SK-N-SH treated with all-trans-retinoic acid at 6 μM for 48 hours (cell line): Measurements from ENCODE around the gene IL6.

Source experiments
- ATAC-seq: fragments of 200-7000 bp; cut with Tn5 transposase; 3 replicates; pipeline ENCODE4 v1.9.1; 2020; ENCODE audit warnings: mild to moderate bottlenecking, moderate library complexity
- ARNTL ChIP-seq: fragments of 450-650 bp; formaldehyde crosslinking; IDR thresholded peaks from 2 replicates; pipeline ENCODE4 v1.5.0; 2020; ENCODE audit warnings: low read depth, mild to moderate bottlenecking, moderate library complexity, borderline replicate concordance
- BACH2 ChIP-seq: fragments of 250-450 bp; sonication (Bioruptor Pico); IDR thresholded peaks from 2 replicates; pipeline ENCODE4 v1.9.0; 2021; ENCODE audit warnings: mild to moderate bottlenecking, borderline replicate concordance
- CSDC2 ChIP-seq: fragments of 250-450 bp; sonication (Bioruptor Pico); IDR thresholded peaks from 2 replicates; pipeline ENCODE4 v1.5.0; 2020; ENCODE audit warnings: mild to moderate bottlenecking, moderate library complexity
- ESRRG ChIP-seq: fragments of 250-450 bp; sonication (Bioruptor Pico); IDR thresholded peaks from 2 replicates; pipeline ENCODE4 v1.6.1; 2021; ENCODE audit warnings: mild to moderate bottlenecking
- ISL1 ChIP-seq: fragments of 250-450 bp; sonication (Bioruptor Pico); IDR thresholded peaks from 2 replicates; pipeline ENCODE4 v2.1.2; 2022; ENCODE audit warnings: mild to moderate bottlenecking, moderate library complexity
- OSR1 ChIP-seq: fragments of 250-450 bp; sonication (Bioruptor Pico); IDR thresholded peaks from 2 replicates; pipeline ENCODE4 v1.8.0; 2022; ENCODE audit warnings: moderate library complexity, mild to moderate bottlenecking, inconsistent platforms
- PATZ1 ChIP-seq: fragments of 250-450 bp; sonication (Bioruptor Pico); IDR thresholded peaks from 2 replicates; pipeline ENCODE4 v1.8.0; 2020; ENCODE audit warnings: mild to moderate bottlenecking, moderate library complexity, borderline replicate concordance
- POU6F1 ChIP-seq: fragments of 250-450 bp; sonication (Bioruptor Pico); IDR thresholded peaks from 2 replicates; pipeline ENCODE4 v1.8.0; 2021; ENCODE audit warnings: low read depth, mild to moderate bottlenecking, moderate library complexity, borderline replicate concordance
- RARB ChIP-seq: fragments of 250-450 bp; sonication (Bioruptor Pico); IDR thresholded peaks from 2 replicates; pipeline ENCODE4 v1.8.0; 2021; ENCODE audit warnings: mild to moderate bottlenecking, moderate library complexity
- SNAI2 ChIP-seq: fragments of 250-450 bp; sonication (Bioruptor Pico); IDR thresholded peaks from 2 replicates; pipeline ENCODE4 v1.5.0; 2020; ENCODE audit warnings: mild to moderate bottlenecking, moderate library complexity
- TCF4 ChIP-seq: fragments of 250-450 bp; sonication (Bioruptor Pico); IDR thresholded peaks from 2 replicates; pipeline ENCODE4 v1.8.0; 2021; ENCODE audit warnings: mild to moderate bottlenecking, moderate library complexity, borderline replicate concordance
- TOX ChIP-seq: fragments of 250-450 bp; sonication (Bioruptor Pico); IDR thresholded peaks from 2 replicates; pipeline ENCODE4 v1.8.0; 2021; ENCODE audit warnings: mild to moderate bottlenecking, moderate library complexity, borderline replicate concordance
- ZC3H10 ChIP-seq: fragments of 250-450 bp; sonication (Bioruptor Pico); IDR thresholded peaks from 2 replicates; pipeline ENCODE4 v1.5.1; 2021; ENCODE audit warnings: mild to moderate bottlenecking, moderate library complexity
- ZFP3 ChIP-seq: fragments of 250-450 bp; sonication (Bioruptor Pico); IDR thresholded peaks from 2 replicates; pipeline ENCODE4 v1.5.0; 2020; ENCODE audit warnings: mild to moderate bottlenecking, moderate library complexity
- ZNF8 ChIP-seq: fragments of 450-650 bp; formaldehyde crosslinking; IDR thresholded peaks from 2 replicates; pipeline ENCODE4 v1.5.0; 2020; ENCODE audit warnings: mild to moderate bottlenecking, moderate library complexity
- TF ChIP-seq, protein P1 (sequence below): fragments of 250-450 bp; sonication (Bioruptor Pico); IDR thresholded peaks from 2 replicates; pipeline ENCODE4 v1.5.1; 2020; ENCODE audit warnings: low read depth, mild to moderate bottlenecking, moderate library complexity
- TF ChIP-seq, protein P2 (sequence below): fragments of 250-450 bp; sonication (Bioruptor Pico); IDR thresholded peaks from 2 replicates; pipeline ENCODE4 v1.5.0; 2020; ENCODE audit warnings: mild to moderate bottlenecking, moderate library complexity

IL6 gene

DNA sequence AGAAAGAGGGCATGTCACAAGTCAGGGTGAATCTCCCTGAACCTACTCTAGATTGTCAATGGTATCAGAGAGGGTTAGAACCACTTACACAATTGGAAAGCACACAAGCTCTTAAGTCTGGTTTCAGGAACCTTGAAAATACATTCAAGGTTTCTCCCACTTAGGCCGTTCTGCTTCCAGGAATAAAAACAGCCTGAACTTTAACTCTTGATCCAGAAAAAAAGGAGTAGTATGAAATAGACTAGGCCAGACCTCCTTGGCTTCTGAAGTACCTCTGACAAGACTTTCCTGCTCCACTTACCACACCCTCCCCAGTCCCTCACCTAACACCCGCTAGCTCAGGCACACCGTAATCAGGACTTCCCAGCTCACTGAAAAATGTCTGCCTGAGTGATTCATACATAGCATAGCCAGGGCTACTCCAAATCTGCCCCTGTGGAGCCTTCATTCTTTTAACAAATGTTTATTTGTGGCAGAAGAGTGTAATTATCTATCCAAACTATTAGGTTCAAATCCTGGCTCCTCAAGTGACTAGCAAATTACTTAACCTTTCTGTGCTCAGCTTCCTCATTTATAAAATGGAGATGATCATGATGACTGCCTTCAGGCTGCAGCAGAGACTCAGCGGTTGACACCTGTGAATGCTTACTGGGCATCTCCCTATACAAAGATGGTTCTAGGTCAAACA, 30.3 kb upstream of the IL6 start:
- no peak for TF ChIP-seq OSR1
- ATAC-seq: peak; percentile 73

- TF ChIP-seq TCF4 (CRISPR knock-in tag): no peak
- no peak for TF ChIP-seq BACH2 (CRISPR knock-in tag)
- TF ChIP-seq SNAI2 (CRISPR knock-in tag): no peak
- no peak for TF ChIP-seq TOX (CRISPR knock-in tag)
- TF ChIP-seq POU6F1 (CRISPR knock-in tag): no peak
- TF ChIP-seq, protein P1, sequence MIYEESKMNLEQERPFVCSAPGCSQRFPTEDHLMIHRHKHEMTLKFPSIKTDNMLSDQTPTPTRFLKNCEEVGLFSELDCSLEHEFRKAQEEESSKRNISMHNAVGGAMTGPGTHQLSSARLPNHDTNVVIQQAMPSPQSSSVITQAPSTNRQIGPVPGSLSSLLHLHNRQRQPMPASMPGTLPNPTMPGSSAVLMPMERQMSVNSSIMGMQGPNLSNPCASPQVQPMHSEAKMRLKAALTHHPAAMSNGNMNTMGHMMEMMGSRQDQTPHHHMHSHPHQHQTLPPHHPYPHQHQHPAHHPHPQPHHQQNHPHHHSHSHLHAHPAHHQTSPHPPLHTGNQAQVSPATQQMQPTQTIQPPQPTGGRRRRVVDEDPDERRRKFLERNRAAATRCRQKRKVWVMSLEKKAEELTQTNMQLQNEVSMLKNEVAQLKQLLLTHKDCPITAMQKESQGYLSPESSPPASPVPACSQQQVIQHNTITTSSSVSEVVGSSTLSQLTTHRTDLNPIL: no peak
- TF ChIP-seq ESRRG (CRISPR knock-in tag): no peak
- ATAC-seq: no peak
These were observed 29.6 kb upstream of the IL6 start for GRCh38 chr7:22697322-22697859.

DNA sequence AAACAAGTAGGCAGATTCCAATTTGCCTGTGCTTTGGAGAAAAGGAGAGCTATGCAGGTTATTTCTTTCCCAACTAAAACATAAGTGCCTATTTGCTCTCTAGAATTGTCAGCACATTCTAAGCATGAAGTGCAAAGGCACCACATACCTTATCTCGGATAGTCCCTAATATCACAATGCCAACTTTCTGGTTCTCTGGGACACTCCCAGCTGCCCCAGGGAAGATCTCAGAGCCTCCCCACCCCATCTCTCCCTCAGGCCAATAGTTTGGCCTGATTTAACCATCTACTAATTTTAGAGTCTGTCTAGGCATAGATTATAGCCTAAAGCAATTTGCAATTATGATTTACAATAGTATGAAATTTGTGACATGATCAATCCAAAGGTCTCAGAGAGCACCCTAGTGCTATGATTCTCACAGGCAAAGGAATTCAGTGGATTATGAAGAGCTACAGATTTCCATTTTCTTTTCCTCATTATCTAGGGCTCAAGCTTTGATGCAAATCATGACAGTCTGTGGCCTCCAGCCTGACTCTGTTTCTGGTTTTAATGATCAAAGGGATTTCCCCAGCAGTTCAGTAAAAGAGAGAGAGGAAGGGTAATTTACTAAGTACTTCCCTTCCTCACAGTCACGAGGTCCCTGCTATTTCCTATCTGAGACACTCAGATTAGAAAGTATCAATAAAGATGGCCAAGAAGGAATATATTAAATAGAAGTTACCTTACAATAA, 29.0 kb upstream of the IL6 start:
- TF ChIP-seq PATZ1 (CRISPR knock-in tag): no peak
- no peak for TF ChIP-seq OSR1
- TF ChIP-seq ZFP3: no peak
- ATAC-seq: no peak

- no peak for ATAC-seq
- TF ChIP-seq ZNF8 (no peak), ZC3H10 (CRISPR knock-in tag) (no peak), TOX (CRISPR knock-in tag) (no peak), CSDC2 (no peak), SNAI2 (CRISPR knock-in tag) (no peak)
- TF ChIP-seq, all 23 proteins: peak for 0
These were observed 28.2 kb upstream of the IL6 start for GRCh38 chr7:22698767-22699166.

- peak; percentile 53 for ATAC-seq
- TF ChIP-seq ARNTL: no peak
- TF ChIP-seq RARB (CRISPR knock-in tag): no peak
- TF ChIP-seq, protein P1: no peak
- no peak for TF ChIP-seq PATZ1 (CRISPR knock-in tag)
- no peak for TF ChIP-seq SNAI2 (CRISPR knock-in tag)
- TF ChIP-seq, protein P2, sequence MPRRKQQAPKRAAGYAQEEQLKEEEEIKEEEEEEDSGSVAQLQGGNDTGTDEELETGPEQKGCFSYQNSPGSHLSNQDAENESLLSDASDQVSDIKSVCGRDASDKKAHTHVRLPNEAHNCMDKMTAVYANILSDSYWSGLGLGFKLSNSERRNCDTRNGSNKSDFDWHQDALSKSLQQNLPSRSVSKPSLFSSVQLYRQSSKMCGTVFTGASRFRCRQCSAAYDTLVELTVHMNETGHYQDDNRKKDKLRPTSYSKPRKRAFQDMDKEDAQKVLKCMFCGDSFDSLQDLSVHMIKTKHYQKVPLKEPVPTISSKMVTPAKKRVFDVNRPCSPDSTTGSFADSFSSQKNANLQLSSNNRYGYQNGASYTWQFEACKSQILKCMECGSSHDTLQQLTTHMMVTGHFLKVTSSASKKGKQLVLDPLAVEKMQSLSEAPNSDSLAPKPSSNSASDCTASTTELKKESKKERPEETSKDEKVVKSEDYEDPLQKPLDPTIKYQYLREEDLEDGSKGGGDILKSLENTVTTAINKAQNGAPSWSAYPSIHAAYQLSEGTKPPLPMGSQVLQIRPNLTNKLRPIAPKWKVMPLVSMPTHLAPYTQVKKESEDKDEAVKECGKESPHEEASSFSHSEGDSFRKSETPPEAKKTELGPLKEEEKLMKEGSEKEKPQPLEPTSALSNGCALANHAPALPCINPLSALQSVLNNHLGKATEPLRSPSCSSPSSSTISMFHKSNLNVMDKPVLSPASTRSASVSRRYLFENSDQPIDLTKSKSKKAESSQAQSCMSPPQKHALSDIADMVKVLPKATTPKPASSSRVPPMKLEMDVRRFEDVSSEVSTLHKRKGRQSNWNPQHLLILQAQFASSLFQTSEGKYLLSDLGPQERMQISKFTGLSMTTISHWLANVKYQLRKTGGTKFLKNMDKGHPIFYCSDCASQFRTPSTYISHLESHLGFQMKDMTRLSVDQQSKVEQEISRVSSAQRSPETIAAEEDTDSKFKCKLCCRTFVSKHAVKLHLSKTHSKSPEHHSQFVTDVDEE (CRISPR knock-in tag): no peak
- no peak for TF ChIP-seq ESRRG (CRISPR knock-in tag)
- TF ChIP-seq POU6F1 (CRISPR knock-in tag): no peak
- no peak for TF ChIP-seq ISL1 (CRISPR knock-in tag)
- no peak for TF ChIP-seq ZNF8
These were observed 26.4 kb upstream of the IL6 start for GRCh38 chr7:22700559-22701002.
